HEK293 (cell line): ENCODE data around the gene ARHGDIA.

Experiments
- FEZF1 ChIP-seq: fragments of 450-650 bp; formaldehyde crosslinking; IDR thresholded peaks from 2 replicates; pipeline ENCODE4 v1.5.1; 2016; ENCODE audit warnings: missing biosample characterization, missing genetic modification characterization
- GLIS2 ChIP-seq: fragments of 450-650 bp; formaldehyde crosslinking; IDR thresholded peaks from 2 replicates; pipeline ENCODE4 v1.5.1; 2016; ENCODE audit warnings: missing biosample characterization, missing genetic modification characterization
- HOXC10 ChIP-seq: sonication (generic); formaldehyde crosslinking; IDR thresholded peaks from 2 replicates; pipeline ENCODE4 v1.8.1; 2023; ENCODE audit warnings: mild to moderate bottlenecking, missing genetic modification reagents
- KLF16 ChIP-seq: fragments of 450-650 bp; formaldehyde crosslinking; IDR thresholded peaks from 2 replicates; pipeline ENCODE4 v1.5.1; 2017; ENCODE audit warnings: missing biosample characterization, missing genetic modification characterization
- KLF9 ChIP-seq: fragments of 450-650 bp; formaldehyde crosslinking; IDR thresholded peaks from 2 replicates; pipeline ENCODE4 v1.5.1; 2016; ENCODE audit warnings: missing biosample characterization, missing genetic modification characterization, low read depth
- MEIS1 ChIP-seq: sonication (generic); formaldehyde crosslinking; IDR thresholded peaks from 2 replicates; pipeline ENCODE4 v1.8.1; 2022; ENCODE audit warnings: missing genetic modification reagents, mild to moderate bottlenecking, borderline replicate concordance
- PRDM4 ChIP-seq: fragments of 450-650 bp; formaldehyde crosslinking; IDR thresholded peaks from 2 replicates; pipeline ENCODE4 v1.5.1; 2017; ENCODE audit warnings: missing biosample characterization, missing genetic modification characterization
- SETDB1 ChIP-seq: IDR thresholded peaks from one replicate; pipeline ENCODE4 v1.6.1; 2017; ENCODE audit warnings: mild to moderate bottlenecking, low read length, moderate library complexity, mixed read lengths; ENCODE audit not compliant: insufficient read length
- SP3 ChIP-seq: fragments of 450-650 bp; formaldehyde crosslinking; IDR thresholded peaks from 2 replicates; pipeline ENCODE4 v1.5.1; 2016; ENCODE audit warnings: missing biosample characterization, missing genetic modification characterization
- TCF7L2 ChIP-seq: IDR thresholded peaks from 2 replicates; pipeline ENCODE4 v1.6.1; 2011; ENCODE audit warnings: low read depth, mild to moderate bottlenecking, inconsistent platforms, low read length, moderate library complexity, borderline replicate concordance
- ZBTB11 ChIP-seq: fragments of 450-650 bp; formaldehyde crosslinking; conservative IDR thresholded peaks from 2 replicates; pipeline ENCODE4 v1.5.1; 2016; ENCODE audit warnings: low read depth, missing biosample characterization, missing genetic modification characterization
- ZBTB21 ChIP-seq: fragments of 450-650 bp; formaldehyde crosslinking; IDR thresholded peaks from 2 replicates; pipeline ENCODE4 v1.5.1; 2017; ENCODE audit warnings: missing biosample characterization, missing genetic modification characterization
- ZBTB8A ChIP-seq: fragments of 450-650 bp; formaldehyde crosslinking; IDR thresholded peaks from 2 replicates; pipeline ENCODE4 v1.5.1; 2016; ENCODE audit warnings: missing biosample characterization, missing genetic modification characterization
- ZEB2 ChIP-seq: fragments of 450-650 bp; formaldehyde crosslinking; IDR thresholded peaks from 2 replicates; pipeline ENCODE4 v1.5.1; 2016; ENCODE audit warnings: missing biosample characterization, missing genetic modification characterization
- ZNF138 ChIP-seq: fragments of 450-650 bp; formaldehyde crosslinking; IDR thresholded peaks from 2 replicates; pipeline ENCODE4 v1.5.1; 2016; ENCODE audit warnings: missing biosample characterization, missing genetic modification characterization, borderline replicate concordance
- ZNF140 ChIP-seq: fragments of 450-650 bp; formaldehyde crosslinking; IDR thresholded peaks from 2 replicates; pipeline ENCODE4 v1.5.1; 2016; ENCODE audit warnings: missing biosample characterization, missing genetic modification characterization
- ZNF169 ChIP-seq: fragments of 450-650 bp; formaldehyde crosslinking; IDR thresholded peaks from 2 replicates; pipeline ENCODE4 v1.5.1; 2016; ENCODE audit warnings: missing biosample characterization, missing genetic modification characterization
- ZNF211 ChIP-seq: fragments of 450-650 bp; formaldehyde crosslinking; IDR thresholded peaks from 2 replicates; pipeline ENCODE4 v1.5.1; 2016; ENCODE audit warnings: low read depth, missing biosample characterization, missing genetic modification characterization
- ZNF341 ChIP-seq: fragments of 450-650 bp; formaldehyde crosslinking; IDR thresholded peaks from 2 replicates; pipeline ENCODE4; 2016; ENCODE audit warnings: low read depth, missing biosample characterization, missing genetic modification characterization
- ZNF394 ChIP-seq: fragments of 450-650 bp; formaldehyde crosslinking; IDR thresholded peaks from 2 replicates; pipeline ENCODE4 v1.5.1; 2016; ENCODE audit warnings: missing biosample characterization, missing genetic modification characterization, mild to moderate bottlenecking, moderate library complexity, borderline replicate concordance
- ZNF426 ChIP-seq: fragments of 450-650 bp; formaldehyde crosslinking; IDR thresholded peaks from 2 replicates; pipeline ENCODE4 v1.5.1; 2017; ENCODE audit warnings: missing biosample characterization, missing genetic modification characterization, mild to moderate bottlenecking, inconsistent platforms, moderate library complexity
- ZNF514 ChIP-seq: fragments of 450-650 bp; formaldehyde crosslinking; IDR thresholded peaks from 2 replicates; pipeline ENCODE4 v1.5.1; 2016; ENCODE audit warnings: missing biosample characterization, missing genetic modification characterization
- ZNF585B ChIP-seq: fragments of 450-650 bp; formaldehyde crosslinking; IDR thresholded peaks from 2 replicates; pipeline ENCODE4 v1.5.1; 2016; ENCODE audit warnings: missing biosample characterization, missing genetic modification characterization
- ZNF624 ChIP-seq: fragments of 450-650 bp; formaldehyde crosslinking; IDR thresholded peaks from 2 replicates; pipeline ENCODE4 v1.5.1; 2017; ENCODE audit warnings: missing biosample characterization, missing genetic modification characterization
- ZNF654 ChIP-seq: fragments of 450-650 bp; formaldehyde crosslinking; IDR thresholded peaks from 2 replicates; pipeline ENCODE4 v1.5.1; 2016; ENCODE audit warnings: low read depth, missing biosample characterization, missing genetic modification characterization
- ZNF660 ChIP-seq: fragments of 450-650 bp; IDR thresholded peaks from 2 replicates; pipeline ENCODE4 v1.5.1; 2018; ENCODE audit warnings: missing biosample characterization, mild to moderate bottlenecking, missing genetic modification characterization
- ZNF677 ChIP-seq: fragments of 450-650 bp; IDR thresholded peaks from 2 replicates; pipeline ENCODE4 v1.5.0; 2018; ENCODE audit warnings: missing biosample characterization, mild to moderate bottlenecking, missing genetic modification characterization, moderate library complexity
- ZNF747 ChIP-seq: fragments of 450-650 bp; formaldehyde crosslinking; IDR thresholded peaks from 2 replicates; pipeline ENCODE4 v1.5.1; 2016; ENCODE audit warnings: missing biosample characterization, missing genetic modification characterization
- ZNF830 ChIP-seq: fragments of 450-650 bp; IDR thresholded peaks from 2 replicates; pipeline ENCODE4 v1.5.0; 2018; ENCODE audit warnings: missing biosample characterization, missing genetic modification characterization, low read depth, mild to moderate bottlenecking, moderate library complexity
- ZSCAN18 ChIP-seq: fragments of 450-650 bp; formaldehyde crosslinking; IDR thresholded peaks from 2 replicates; pipeline ENCODE4 v1.5.1; 2016; ENCODE audit warnings: missing biosample characterization, missing genetic modification characterization
- ZXDB ChIP-seq: fragments of 450-650 bp; formaldehyde crosslinking; IDR thresholded peaks from 2 replicates; pipeline ENCODE4 v1.5.1; 2016; ENCODE audit warnings: missing biosample characterization, missing genetic modification characterization
- TF ChIP-seq, protein P1 (sequence below): fragments of 450-650 bp; formaldehyde crosslinking; IDR thresholded peaks from 2 replicates; pipeline ENCODE4; 2016; ENCODE audit warnings: missing biosample characterization, missing genetic modification characterization

ARHGDIA gene

DNA sequence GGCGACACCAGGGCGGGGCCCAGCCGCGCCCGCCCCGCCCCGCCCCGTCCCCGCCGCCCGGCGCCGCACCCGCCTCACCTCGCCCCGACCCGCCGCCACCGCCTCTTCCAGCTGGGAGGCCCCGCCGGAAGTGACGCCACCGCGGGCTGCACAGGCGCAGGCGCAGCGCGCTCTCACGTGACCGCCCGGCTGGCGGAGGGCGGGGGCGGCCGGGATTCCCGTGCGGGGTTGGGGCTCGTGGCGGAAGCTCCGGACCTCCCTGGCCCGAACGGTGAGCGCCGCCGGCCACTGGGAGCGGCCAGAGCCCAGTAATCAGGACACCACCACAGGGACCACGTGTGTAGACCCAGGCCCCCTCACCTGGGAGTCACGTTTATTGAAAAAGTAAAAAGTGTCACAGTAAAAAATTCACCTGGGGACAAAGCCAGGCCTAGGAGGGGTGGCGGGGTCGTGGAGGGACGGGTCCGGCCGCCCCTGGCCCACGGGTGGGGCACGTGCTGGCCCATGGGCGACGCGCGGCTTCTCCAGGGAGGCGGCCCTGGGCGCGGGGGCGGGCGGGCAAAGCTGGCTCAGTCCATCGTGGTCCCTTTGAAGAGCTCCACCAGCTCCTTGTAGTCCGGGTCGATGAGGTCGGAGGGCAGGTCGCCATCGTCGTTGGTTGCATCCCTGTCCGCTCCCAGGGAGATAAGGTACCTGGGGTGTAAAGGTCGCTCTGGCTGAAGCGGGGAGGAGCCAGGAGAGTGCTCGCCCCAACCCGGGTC lies 37.8 kb downstream of the ARHGDIA start, which contains the start of gene MCRIP1 (continued):
- TF ChIP-seq ZNF624 (tag by site-specific recombination) (no peak), MEIS1 (no peak), ZSCAN18 (no peak), ZNF830 (tag by site-specific recombination) (no peak), ZNF654 (tag by site-specific recombination) (no peak), FEZF1 (tag by site-specific recombination) (no peak), ZNF341 (tag by site-specific recombination) (peak; percentile 52; the same call in 1 of the 2 replicates), ZNF426 (tag by site-specific recombination) (no peak), ZXDB (tag by site-specific recombination) (no peak), KLF16 (tag by site-specific recombination) (0 out of 2 replicates have a peak, but pooled peaks have one; percentile 15), ZNF660 (tag by site-specific recombination) (0 out of 2 replicates have a peak, but pooled peaks have one; percentile 15), ZNF138 (tag by site-specific recombination) (no peak), ZNF677 (tag by site-specific recombination) (no peak), ZNF747 (no peak), ZNF394 (tag by site-specific recombination) (0 out of 2 replicates have a peak, but pooled peaks have one; percentile 32), ZBTB8A (tag by site-specific recombination) (no peak; the same call in 1 of the 2 replicates), HOXC10 (no peak), ZNF585B (tag by site-specific recombination) (no peak), ZEB2 (tag by site-specific recombination) (peak; percentile 75), PRDM4 (no peak), KLF9 (tag by site-specific recombination) (peak; percentile 19; the same call in 1 of the 2 replicates), TCF7L2 (no peak), ZNF514 (tag by site-specific recombination) (no peak), ZBTB21 (tag by site-specific recombination) (no peak), ZNF169 (tag by site-specific recombination) (no peak), ZNF211 (tag by site-specific recombination) (no peak), ZNF140 (tag by site-specific recombination) (no peak), ZBTB11 (tag by site-specific recombination) (peak; percentile 51), SP3 (tag by site-specific recombination) (peak; percentile 44), GLIS2 (tag by site-specific recombination) (peak; percentile 42; the same call in 1 of the 2 replicates), SETDB1 (no peak)
- TF ChIP-seq, protein P1, sequence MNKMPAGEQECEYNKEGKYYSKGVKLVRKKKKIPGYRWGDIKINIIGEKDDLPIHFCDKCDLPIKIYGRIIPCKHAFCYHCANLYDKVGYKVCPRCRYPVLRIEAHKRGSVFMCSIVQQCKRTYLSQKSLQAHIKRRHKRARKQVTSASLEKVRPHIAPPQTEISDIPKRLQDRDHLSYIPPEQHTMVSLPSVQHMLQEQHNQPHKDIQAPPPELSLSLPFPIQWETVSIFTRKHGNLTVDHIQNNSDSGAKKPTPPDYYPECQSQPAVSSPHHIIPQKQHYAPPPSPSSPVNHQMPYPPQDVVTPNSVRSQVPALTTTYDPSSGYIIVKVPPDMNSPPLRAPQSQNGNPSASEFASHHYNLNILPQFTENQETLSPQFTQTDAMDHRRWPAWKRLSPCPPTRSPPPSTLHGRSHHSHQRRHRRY: no peak
- TF ChIP-seq, all 188 proteins: peak for 20
